Natural killer cell treated with Interleukin-12 subunit alpha and Interleukin-12 subunit beta and Interleukin-15 and Interleukin-18, amount 100 ng/mL, for 72 hours (primary cell): ENCODE data around the gene AHCY. TPM values are rescaled to one million over a fixed set of nuclear protein-coding genes. Genes with fewer than 3 reads are reported as not detected.

Experiments
- ATAC-seq, 2 donors: fragments of 150-1000 bp; cut with Tn5 transposase in 1 of 2; sonication (Bioruptor Pico), chemical (Tn5 transposase) in 1 of 2; 2 replicates each; pipeline ENCODE4 v1.10.0; 2021
- DNase-seq: peaks from one replicate; pipeline ENCODE4 v3.0.0; 2022; ENCODE audit warnings: low spot score
- H3K27ac Mint-ChIP-seq, 2 donors: 1 replicate in 1 of 2; 2 replicates in 1 of 2; pipeline ENCODE4 v1.8.0; 2022; ENCODE audit warnings: mixed read lengths in 2 of 2, mild to moderate bottlenecking in 1 of 2, moderate library complexity in 1 of 2
- H3K27me3 Mint-ChIP-seq, 2 donors: 1 replicate in 1 of 2; 2 replicates in 1 of 2; pipeline ENCODE4 v1.8.0; 2022; ENCODE audit warnings: mixed read lengths in 2 of 2
- H3K36me3 Mint-ChIP-seq: one replicate; pipeline ENCODE4 v1.8.0; 2022; ENCODE audit warnings: mixed read lengths
- H3K4me1 Mint-ChIP-seq, 2 donors: 1 replicate in 1 of 2; 2 replicates in 1 of 2; pipeline ENCODE4 v1.8.0; 2022; ENCODE audit warnings: low read depth in 2 of 2, mixed read lengths in 2 of 2, mild to moderate bottlenecking in 1 of 2
- H3K4me3 Mint-ChIP-seq: one replicate; pipeline ENCODE4 v1.8.0; 2022; ENCODE audit warnings: mixed read lengths
- H3K9me3 Mint-ChIP-seq: 2 replicates; pipeline ENCODE4 v1.8.0; 2022; ENCODE audit warnings: mixed read lengths
- total RNA-seq, 2 donors: library from RNA; stranded (reverse); gene quantifications; one replicate each; pipeline ENCODE4 v1.2.3, GENCODE V29; 2022

The AHCY gene
- total RNA-seq, 2 donors from 2014 or later = 61.3 to 121 TPM

DNA sequence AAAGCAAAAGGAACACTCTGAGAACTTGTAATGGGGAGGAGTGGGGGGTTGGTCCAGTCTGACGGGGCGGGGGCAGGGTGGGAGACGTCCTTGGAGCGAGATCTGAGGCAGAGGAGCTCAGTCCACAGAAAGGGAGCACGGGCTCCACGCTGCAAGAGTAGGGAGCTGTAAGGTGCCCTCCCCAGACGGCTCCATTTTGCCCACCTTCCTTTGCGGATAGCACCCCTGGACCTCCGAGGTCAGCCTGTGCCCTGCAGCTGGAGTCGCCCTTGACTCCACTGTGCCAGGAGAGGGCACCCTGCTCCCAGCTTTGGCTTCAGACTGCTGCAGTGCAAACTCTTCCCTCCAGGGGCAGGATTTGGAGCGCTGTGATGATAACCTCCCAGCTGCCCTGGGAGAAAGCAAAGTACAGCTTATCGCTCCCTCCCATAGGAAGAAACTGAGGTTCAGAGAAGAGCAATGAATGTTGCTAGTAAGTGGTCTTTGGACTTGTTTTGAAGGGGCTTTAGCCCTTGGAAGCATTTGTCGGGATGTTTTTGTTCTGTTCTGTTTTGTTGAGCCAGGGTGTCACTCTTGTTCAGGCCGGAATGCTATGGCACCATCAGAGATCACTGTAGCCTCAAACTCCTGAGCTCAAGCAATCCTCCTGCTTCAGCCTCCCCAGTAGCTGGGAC lies 9.5 kb upstream of the AHCY start:
- Mint-ChIP-seq H3K27ac (no peak overlapping the region), H3K27me3 (peaks cover 6 to 9% of the 10 kb centered on the region in 2 donors), H3K36me3 (no peaks in the 10 kb centered on the region), H3K4me1 (peaks cover 5 to 17% of the 10 kb centered on the region in 2 donors), H3K4me3 (no peak overlapping the region), H3K9me3 (no peaks in the 10 kb centered on the region)
- ATAC-seq (peak; percentile 98 to 99), DNase-seq (peak; percentile 92)

DNA sequence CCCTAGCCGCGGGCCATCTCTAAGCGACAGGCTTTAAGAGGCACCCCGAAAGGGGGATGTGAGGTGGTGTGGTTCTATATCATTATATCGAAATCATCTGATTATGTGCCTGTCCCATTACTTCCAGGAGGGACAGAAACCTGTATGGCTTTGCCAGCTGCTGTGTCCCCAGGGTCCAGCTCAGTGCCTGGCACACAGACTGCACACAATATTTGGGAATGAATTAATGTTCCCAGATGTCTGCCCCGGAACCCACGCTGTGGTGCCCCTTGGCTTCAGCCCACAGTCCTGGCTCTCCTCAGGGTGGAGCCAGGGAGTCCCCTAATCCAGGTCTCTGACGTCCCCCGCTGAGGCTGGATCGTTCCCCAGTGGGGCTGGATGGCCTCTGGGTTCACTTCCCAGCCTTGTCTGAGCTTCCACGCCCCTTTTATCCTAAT lies 8.9 kb upstream of the AHCY start:
- no peaks in the 10 kb centered on the region for H3K9me3 Mint-ChIP-seq
- peaks cover 6 to 9% of the 10 kb centered on the region in 2 donors for H3K27me3 Mint-ChIP-seq
- DNase-seq = no peak
- peaks cover 5 to 17% of the 10 kb centered on the region in 2 donors for H3K4me1 Mint-ChIP-seq
- H3K36me3 Mint-ChIP-seq = no peaks in the 10 kb centered on the region
- no peak for ATAC-seq
- no peak overlapping the region for H3K27ac Mint-ChIP-seq
- no peak overlapping the region for H3K4me3 Mint-ChIP-seq

DNA sequence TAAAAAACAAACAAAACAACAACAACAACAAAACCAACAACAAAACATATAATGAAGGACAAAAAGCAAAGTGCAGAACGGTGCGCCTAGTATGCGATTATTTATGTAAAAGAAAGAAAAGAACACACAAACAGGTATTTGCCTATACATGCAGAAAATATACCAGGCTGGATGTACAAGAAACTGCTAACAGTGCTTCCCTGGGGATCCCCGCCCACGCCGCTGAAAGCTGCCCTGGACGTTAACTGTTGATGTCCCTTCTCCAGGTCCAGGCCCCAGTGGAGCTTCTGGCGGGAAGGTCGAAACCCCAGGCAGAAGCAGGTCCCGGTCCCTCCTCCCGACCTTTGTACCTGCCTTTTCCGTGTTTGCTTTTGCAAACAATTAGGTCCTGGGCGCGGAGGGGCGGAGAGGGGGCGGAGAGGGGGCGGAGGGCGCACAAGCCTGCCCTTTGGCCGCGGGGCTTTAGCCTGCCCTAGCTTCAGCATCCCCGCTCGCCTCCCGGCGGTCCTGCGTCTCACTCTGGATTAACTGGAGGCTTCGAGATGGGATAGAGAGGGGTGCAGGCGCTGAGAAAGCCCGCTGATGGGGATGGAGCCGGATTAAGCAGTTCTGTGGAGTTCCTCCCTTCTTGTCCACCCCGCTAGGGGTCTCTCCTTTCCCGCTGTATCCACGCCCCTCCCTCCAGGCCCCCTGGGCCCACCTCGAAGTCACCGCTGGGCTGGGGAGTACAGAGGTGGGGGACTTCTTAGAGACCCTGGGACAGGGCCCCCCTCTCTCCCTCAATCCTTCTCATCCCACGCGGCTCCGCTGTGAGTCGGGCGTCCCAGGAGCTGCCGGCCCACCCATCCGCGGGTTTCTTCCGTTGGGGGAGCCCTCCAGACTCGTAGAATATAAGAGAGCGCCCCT lies 8.2 kb upstream of the AHCY start:
- ATAC-seq = no peak
- H3K4me1 Mint-ChIP-seq = peaks cover 5 to 17% of the 10 kb centered on the region in 2 donors
- no peak overlapping the region for H3K4me3 Mint-ChIP-seq
- no peak overlapping the region for H3K27ac Mint-ChIP-seq
- H3K27me3 Mint-ChIP-seq = peaks cover 6 to 9% of the 10 kb centered on the region in 2 donors
- no peaks in the 10 kb centered on the region for H3K36me3 Mint-ChIP-seq
- no peaks in the 10 kb centered on the region for H3K9me3 Mint-ChIP-seq
- no peak for DNase-seq

DNA sequence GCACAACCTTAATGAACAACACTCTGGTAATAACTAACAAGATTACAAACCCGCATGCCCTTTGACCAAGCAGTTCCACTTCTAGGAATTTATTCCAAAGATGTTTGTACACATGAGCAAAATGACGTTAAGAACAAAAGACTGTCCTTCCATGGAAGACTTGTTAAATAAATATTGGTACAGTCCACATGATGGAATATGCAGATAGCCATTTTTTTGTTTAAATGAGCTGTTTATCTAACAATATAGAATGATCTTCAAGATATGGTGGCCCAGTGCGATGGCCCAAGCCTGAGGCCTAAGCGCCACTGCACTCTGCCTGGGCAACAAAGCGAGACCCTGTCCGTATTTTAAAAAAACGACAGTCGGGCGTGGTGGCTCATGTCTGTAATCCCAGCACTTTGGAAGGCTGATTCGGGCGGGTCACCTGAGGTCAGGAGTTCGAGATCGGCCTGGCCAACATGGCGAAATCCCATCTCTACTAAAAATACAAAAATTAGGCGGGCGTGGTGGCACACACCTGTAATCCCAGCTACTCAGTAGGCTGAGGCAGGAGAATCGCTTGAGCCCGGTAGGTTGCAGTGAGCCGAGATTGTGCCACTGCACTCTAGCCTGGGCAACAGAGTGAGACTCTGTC lies 7.4 kb upstream of the AHCY start:
- ATAC-seq (no peak), DNase-seq (no peak)
- H3K27me3 Mint-ChIP-seq = peaks cover 6 to 9% of the 10 kb centered on the region in 2 donors
- peaks cover 5 to 12% of the 10 kb centered on the region in 2 donors for H3K4me1 Mint-ChIP-seq
- no peaks in the 10 kb centered on the region for H3K9me3 Mint-ChIP-seq
- H3K4me3 Mint-ChIP-seq = no peak overlapping the region
- no peak overlapping the region for H3K27ac Mint-ChIP-seq
- H3K36me3 Mint-ChIP-seq = no peaks in the 10 kb centered on the region

DNA sequence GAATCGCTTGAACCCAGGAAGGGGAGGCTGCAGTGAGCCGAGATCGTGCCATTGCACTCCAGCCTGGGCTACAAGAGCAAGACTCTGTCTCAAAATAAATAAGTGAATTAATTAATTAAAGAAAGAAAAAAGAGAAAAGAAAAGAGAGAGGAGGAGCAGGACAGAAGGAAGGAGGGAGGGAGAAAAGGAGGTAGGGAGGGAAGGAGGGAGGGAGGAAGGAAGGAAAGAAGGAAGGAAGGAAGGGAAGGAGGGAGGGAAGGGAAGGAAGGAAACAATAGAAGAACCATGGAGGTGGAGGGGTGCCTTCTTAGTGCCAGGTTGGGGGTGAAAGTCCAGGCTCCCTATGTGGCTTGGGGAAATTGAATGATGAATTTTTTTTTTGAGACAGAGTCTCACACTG lies 6.5 kb upstream of the AHCY start:
- Mint-ChIP-seq H3K27ac (no peak overlapping the region), H3K36me3 (no peaks in the 10 kb centered on the region), H3K27me3 (peaks cover 6 to 9% of the 10 kb centered on the region in 2 donors), H3K9me3 (no peaks in the 10 kb centered on the region), H3K4me3 (no peak overlapping the region), H3K4me1 (peaks cover 5 to 10% of the 10 kb centered on the region in 2 donors)
- DNase-seq (no peak), ATAC-seq (no peak)

- DNase-seq (no peak), ATAC-seq (no peak)
- H3K4me1 Mint-ChIP-seq = peaks cover 13 to 18% of the 10 kb centered on the region in 2 donors
- no peaks in the 10 kb centered on the region for H3K9me3 Mint-ChIP-seq
- H3K36me3 Mint-ChIP-seq = no peaks in the 10 kb centered on the region
- no peak overlapping the region for H3K4me3 Mint-ChIP-seq
- peaks cover 0 to 2% of the 10 kb centered on the region in 2 donors for H3K27me3 Mint-ChIP-seq
- H3K27ac Mint-ChIP-seq = no peak overlapping the region
Measured at GRCh38 chr20:34305333-34306230, 2.4 kb upstream of the AHCY start.

GRCh38 chr20:34302312-34302722 lies 838 bp downstream of the AHCY start:
- DNase-seq (no peak), ATAC-seq (no peak)
- Mint-ChIP-seq H3K27me3 (no peaks in the 10 kb centered on the region), H3K4me1 (peaks cover 13 to 18% of the 10 kb centered on the region in 2 donors), H3K9me3 (no peaks in the 10 kb centered on the region), H3K27ac (peak overlapping the region; percentile 71 to 73), H3K36me3 (no peaks in the 10 kb centered on the region), H3K4me3 (peak overlapping the region; percentile 90)

GRCh38 chr20:34301587-34302311 lies 1.4 kb downstream of the AHCY start:
- Mint-ChIP-seq H3K4me1 (peaks cover 13 to 18% of the 10 kb centered on the region in 2 donors), H3K4me3 (peak overlapping the region; percentile 90), H3K27ac (peak overlapping the region; percentile 71 to 73), H3K9me3 (no peaks in the 10 kb centered on the region), H3K36me3 (no peaks in the 10 kb centered on the region), H3K27me3 (no peaks in the 10 kb centered on the region)
- ATAC-seq = no peak
- no peak for DNase-seq

DNA sequence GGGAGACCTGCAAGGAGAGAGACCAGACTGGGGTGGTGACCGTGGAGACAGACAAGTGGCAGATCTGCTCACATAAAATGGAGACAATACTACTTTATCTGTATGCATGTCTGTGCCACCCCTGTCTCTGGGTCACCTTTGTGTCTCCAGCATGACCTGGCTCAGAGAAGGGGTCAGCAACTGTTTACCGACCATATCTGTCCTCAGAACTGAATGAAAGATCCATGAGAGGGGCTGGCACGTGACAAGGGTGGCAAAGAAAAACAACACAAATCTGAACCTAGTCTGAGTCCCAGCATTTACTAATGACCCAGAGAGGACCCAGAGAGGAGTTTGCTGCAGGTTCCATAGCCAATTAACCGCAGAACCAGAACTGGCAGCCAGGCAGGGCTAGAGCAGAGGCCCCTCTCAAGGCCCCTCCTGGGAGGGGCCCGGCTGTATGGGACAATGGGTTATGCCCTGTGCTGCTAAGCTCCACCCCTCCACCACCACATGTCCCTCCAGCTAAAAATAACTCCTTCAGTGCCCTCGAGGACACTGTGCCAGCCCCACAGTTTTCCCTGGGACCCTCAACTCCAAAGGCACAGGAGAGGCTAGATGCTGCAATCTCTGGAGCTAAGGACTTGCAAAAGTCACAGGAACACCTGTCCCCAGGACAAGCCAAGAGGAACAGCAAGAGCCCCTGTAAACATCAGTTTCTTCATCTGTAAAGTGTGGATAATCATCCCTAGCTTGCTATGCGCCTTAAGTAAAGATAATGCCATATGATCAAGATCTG lies 2.2 kb downstream of the AHCY start:
- no peak for ATAC-seq
- DNase-seq = no peak
- Mint-ChIP-seq H3K27me3 (no peaks in the 10 kb centered on the region), H3K4me3 (peak overlapping the region; percentile 90), H3K9me3 (no peaks in the 10 kb centered on the region), H3K36me3 (no peaks in the 10 kb centered on the region), H3K4me1 (peaks cover 13 to 18% of the 10 kb centered on the region in 2 donors), H3K27ac (peak overlapping the region in 1 of 2 donors; percentile 71)

- no peak for ATAC-seq
- H3K9me3 Mint-ChIP-seq = no peaks in the 10 kb centered on the region
- H3K27me3 Mint-ChIP-seq = no peaks in the 10 kb centered on the region
Measured at GRCh38 chr20:34300256-34300806, 2.8 kb downstream of the AHCY start.

GRCh38 chr20:34299556-34300255 lies 3.4 kb downstream of the AHCY start:
- Mint-ChIP-seq H3K4me3 (no peak overlapping the region), H3K9me3 (no peaks in the 10 kb centered on the region), H3K36me3 (no peaks in the 10 kb centered on the region), H3K27ac (no peak overlapping the region), H3K4me1 (peaks cover 13 to 18% of the 10 kb centered on the region in 2 donors), H3K27me3 (no peaks in the 10 kb centered on the region)
- DNase-seq (no peak), ATAC-seq (no peak)

More at GRCh38 chr20:34300256-34300806, 2.8 kb downstream of the AHCY start:
- H3K4me1 Mint-ChIP-seq = peaks cover 13 to 18% of the 10 kb centered on the region in 2 donors
- no peak overlapping the region for H3K4me3 Mint-ChIP-seq
- H3K27ac Mint-ChIP-seq = no peak overlapping the region
- H3K36me3 Mint-ChIP-seq = no peaks in the 10 kb centered on the region
- DNase-seq = no peak
